Hematopoietic multipotent progenitor cell (in vitro differentiated cells): ENCODE data around the gene GLTP. TPM values are rescaled to one million over a fixed set of nuclear protein-coding genes. Genes with fewer than 3 reads are reported as not detected.
"Not testable (repeated sequence)": the region's sequence is repeated elsewhere in the genome, so short reads cannot be mapped to it uniquely, and the experiment has no call there.

ENCODE experiments used
- DNase-seq, 3 donors: peaks; one replicate each; pipeline ENCODE4 v3.0.0-alpha.2; 2011 to 2015; ENCODE audit warnings: low read depth in 2 of 3, low spot score in 2 of 3
- total RNA-seq: library from RNA; depleted of rRNA; stranded (reverse); fragments of >200 nt; gene quantifications from one replicate; pipeline ENCODE4 v1.2.3, GENCODE V29; 2012

The GLTP gene, protein sequence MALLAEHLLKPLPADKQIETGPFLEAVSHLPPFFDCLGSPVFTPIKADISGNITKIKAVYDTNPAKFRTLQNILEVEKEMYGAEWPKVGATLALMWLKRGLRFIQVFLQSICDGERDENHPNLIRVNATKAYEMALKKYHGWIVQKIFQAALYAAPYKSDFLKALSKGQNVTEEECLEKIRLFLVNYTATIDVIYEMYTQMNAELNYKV
- 19.7 TPM for total RNA-seq

DNA sequence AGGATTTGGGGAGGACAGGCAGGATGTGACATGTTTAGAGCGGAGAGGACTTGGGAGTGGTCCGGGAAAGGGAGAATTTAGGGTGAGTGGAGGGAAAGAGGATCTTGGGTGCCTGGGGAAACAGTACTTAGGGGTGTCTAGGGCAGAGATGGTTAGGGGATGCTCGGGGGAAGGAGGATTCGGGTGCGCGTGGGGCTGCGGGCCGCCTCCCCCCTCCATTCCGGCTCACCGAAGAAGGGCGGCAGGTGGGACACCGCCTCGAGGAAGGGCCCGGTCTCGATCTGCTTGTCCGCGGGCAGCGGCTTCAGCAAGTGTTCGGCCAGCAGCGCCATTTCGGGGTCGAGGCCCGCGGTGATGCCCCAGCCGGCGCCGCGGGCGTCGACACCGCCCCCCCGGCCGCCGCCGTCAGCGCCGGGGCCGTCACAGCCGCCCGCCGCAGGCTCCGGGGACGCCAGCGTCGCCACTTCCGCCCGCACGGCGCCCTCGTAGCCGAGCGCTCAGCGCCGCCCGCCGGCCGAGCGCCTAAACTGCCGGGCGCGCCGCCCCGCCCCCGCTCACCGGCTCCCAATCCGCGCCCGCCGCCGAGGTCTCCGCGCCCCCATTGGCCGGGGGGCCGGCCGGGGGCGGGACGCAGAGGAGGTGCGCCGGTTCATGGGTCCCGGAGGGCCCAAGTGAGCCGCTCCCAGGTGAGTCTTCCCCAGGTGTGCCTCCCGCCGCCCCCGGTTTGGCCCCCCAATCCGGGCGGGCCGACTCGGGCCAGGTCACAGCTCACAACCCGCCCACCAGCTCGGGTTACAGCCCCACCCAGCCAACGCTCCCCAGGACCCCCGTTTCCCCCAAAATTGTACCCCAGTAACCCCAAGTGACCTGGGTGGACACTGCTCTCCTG, at the start of gene GLTP:
Gene GLTP, minus strand, starts transcription at position 499 of the 889 bp plus-strand sequence. Its CDS starts 167 bp downstream, at position 332.
- DNase-seq: peak; percentile 88 to 93 (median 89)

DNA sequence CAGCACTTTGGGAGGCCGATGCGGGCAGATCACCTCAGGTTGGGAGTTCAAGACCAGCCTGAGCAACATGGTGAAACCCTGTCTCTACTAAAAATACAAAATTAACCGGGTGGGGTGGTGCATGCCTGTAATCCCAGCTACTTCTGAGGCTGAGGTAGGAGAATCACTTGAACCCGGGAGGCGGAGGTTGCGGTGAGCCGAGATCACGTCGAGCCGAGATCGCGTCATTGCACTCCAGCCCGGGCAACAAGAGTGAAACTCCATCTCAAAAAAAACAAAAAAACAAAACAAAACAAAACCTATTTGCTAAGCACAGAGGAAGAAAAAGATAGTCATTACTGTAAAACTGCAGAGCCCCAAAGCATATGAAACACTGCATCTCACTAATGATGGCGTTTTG, 49.0 kb upstream of the GLTP start:
- not testable (repeated sequence) for DNase-seq

DNA sequence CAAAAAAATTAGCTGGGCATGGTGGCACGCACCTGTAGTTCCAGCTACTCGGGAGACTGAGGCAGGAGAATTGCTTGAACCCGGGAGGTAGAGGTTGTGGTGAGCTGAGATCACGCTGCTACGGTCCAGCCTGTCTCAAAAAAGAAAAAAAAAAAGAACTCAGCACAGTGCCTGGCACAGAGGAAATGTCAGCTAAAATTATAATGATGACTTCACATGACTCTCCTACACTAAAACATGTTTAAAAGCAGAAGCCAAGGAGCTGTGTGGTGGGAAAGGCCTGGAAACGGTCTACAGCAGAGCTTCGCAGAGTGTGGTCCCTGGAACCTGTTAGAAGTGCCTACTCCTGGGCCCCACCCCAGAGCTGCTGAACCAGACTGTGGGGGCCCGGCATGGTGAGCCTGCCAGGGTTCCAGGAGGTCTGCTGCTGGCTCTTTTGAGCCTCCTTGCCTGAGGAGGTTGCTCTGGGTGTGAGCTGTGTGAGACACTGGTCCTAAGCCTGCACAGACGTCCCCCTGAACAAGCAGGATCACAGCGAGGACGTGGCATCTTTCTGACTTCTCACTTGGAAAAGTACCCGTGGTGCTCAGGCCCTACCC, 47.8 kb upstream of the GLTP start:
- no peak for DNase-seq

DNA sequence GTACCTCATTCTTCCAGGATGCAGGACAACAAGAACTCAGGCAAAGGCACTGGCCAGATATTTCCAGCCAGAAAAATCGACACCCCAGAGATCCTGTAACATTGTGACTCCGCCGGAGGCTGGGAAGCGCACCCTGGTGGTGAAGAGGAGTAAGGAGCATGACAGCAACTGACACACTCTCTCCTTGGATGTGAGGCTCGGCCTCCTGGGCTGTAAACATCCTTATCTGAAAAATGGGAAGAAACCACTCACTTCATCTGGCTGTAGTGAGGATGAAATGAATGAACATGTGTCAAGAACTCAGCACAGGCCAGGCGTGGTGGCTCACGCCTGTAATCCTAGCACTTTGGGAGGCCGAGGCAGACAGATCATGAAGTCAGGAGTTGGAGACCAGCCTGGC, 47.3 kb upstream of the GLTP start:
- peak in 1 of 3 donors; percentile 44 for DNase-seq

DNA sequence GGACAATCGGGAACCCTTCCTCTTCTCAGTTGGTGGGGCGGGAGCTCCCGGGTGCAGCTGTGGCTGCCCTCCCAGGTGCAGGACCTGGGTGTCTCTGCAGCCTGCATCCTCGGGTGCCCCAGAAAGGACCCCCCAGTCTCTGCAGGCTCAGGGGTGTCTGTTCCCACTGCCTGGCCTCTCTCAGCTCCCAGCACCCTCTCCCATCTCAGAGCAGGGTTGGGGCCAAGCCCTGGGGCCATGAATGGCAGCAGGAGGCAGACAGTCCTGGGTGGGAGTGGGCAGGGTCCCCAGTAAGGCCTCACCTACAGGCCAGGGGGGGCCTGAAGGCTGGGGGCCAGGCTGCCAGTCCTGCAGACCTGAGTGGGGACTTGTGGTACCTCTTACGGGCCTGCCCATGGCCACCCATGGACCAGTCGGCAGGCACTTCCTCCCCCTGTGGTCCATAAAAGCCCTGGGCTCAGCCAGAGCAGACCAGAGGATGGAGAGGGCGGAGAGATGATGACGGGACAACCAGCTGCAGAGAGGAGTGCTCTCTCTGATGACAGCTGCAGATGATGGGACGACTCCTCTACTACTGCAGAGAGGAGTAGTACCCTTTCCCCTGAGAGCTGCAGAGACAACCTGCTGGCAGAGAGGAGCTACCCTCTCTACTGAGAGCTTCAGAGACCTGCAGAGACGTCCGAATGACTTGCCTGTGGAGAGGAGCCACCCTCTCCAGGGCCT, 46.3 kb upstream of the GLTP start:
- no peak for DNase-seq

DNA sequence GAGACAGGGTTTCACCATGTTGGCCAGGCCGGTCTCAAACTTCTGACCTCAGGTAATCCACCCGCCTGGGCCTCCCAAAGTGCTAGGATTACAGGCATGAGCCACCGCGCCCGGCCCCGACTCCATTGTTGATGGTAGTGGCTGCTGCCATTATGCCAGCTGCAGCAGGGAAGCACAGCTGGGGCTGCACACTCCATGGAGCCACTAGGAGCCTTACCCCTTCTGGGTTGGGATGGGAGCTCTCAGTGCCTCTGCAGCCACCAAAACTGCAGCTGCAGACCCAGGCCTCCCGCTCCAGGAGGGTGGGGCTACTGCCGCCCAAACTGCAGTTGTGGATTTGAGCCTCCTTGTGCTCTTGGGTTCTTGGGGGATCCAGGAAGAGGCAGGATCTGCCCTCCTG, 45.7 kb upstream of the GLTP start:
- no peak for DNase-seq

DNA sequence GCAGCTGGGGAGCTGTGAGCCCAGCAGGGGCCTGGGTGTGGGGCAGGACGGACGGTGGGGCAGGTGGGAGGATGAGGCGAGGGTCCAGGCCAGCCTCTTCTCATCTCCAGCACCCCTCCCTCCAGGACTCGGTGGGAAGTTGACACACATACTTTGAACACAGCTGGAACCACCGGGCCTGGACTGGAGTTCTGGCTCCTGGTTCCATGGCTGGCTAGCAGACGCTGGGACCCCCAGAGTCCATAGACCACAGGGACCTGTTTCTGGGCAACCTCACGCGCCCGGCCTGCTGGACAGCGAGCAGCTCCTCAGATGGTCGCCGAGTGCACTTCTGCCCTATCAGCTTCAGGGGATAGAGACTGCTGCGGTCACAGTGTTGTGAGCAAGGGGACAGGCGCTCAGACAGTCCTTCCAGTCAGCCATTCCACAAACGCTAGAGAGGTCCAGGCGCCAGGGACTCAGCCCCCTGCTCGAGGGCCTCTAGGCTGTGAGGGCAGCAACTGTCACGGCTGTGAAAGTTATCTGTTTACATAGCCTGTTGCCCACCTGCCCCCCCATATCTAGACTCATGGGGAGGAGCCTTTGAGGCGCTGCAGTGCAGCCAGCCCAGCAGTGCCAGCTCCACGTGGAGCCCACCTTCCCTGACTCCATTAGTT, 45.0 kb upstream of the GLTP start:
- DNase-seq: no peak

DNA sequence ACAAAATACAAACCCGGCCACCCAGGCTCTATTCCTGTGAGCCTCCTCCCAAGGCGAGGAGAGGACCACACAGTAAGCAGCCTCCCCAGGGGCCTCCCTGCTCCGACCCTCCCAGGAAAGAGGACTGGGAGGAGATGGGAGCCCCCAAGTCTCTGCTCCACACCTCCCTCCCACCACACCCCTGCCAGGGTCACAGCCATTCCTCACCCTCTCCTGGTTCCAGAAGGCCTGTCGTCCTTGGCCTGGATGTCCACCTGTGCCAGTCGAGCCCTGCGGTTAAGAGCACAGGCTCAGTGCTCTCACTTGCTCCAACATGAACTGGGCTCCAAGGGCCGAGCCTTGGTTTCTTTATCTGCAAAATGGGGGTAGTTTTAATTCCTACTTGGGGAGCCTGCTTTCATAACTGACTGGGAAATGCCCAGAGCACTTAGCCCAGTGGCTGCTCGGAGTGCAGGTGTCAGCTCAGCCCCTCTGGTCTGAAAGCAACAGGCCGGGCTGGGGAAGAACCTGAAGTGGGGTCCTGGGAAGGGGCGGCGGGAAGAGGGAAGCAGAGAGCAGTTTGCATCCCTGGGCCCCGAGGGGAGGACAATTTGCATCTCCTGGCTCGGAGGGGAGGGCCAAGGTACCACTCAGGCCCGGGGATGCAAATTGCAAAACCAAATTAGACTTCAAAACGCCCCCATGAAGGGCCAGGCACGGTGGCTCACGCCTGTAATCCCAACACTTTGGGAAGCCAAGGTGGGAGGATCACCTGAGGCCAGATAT, 43.3 kb upstream of the GLTP start:
- DNase-seq: no peak

DNA sequence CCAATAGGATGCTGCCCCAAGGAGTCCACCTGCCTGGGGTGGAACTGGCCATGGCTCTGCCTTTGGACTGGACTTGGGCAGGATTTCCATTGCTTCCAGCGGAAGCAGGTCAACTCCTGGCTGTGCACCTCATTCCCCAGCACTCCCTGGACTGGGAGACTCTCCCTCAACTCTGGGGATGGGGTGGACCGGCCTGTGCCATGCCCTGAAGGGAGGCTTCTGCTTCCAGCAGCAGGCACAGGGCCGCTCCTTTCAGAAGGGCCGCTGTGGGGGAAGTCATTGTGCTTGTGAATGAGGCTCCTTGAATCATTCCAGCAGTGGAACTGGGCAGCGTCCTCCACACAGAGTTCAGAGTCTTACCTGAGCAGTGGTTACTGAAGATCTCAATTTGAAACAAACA, 42.7 kb upstream of the GLTP start:
- DNase-seq: no peak

DNA sequence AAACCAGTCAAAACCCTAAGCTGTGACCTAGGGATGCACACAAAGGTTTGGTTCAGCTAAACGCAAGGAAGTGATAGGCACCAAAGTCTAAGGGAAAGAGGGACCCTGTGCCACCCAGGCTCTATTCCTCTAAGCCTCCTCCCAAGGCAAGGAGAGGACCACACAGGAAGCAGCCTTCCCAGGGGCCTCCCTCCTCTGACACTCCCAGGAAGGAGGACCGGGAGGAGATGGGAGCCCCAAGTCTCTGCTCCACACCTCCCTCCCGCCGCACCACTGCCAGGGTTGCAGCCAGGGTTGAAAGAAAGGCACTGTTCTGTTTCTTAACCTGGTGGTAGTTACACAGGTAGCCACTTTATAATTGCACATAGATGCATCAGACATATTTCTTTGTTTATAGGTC, 41.6 kb upstream of the GLTP start:
- no peak for DNase-seq

DNA sequence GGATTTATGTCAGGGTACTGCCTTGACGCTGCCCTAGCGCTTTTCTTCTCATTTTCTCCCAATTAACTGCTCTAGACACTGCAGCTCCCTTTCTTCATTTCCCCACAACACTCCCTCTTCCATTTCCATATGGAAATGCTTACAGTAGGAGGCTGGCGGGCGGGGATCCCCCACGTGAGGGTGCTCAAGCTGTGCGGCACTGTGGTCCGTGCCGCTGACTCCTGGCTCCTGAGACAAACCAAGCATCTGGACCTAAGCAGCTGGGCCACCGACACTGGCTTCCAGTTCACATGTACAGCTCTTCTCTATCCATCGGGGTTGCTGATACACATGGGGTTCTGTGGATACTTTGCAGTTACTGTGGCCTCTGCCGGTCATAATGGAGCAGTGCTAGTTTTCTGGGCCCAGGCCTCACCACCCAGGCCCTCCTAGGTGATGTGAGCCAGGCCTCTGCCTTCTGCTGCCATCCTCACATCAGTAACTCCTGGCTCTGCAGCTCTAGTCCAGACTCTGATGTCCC, 40.0 kb upstream of the GLTP start:
- DNase-seq: no peak

DNA sequence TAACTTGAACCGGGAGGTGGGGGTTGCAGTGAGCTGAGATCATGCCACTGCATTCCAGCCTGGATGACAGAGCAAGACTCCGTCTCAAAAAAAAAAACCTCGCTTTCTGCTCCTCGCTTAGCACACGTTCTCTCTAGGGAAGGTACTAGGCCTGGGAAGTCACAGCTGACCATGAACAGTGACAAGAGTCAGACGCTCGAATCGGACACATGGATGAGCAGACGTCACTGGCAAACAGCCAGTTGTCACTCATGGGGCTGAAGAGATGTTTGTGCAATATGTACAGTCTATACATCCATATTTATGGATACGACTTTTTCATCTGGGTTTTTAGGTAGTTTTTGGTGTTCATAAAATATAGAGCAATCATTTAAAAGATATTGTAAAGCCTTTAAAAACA, 39.1 kb upstream of the GLTP start:
- DNase-seq: no peak

DNA sequence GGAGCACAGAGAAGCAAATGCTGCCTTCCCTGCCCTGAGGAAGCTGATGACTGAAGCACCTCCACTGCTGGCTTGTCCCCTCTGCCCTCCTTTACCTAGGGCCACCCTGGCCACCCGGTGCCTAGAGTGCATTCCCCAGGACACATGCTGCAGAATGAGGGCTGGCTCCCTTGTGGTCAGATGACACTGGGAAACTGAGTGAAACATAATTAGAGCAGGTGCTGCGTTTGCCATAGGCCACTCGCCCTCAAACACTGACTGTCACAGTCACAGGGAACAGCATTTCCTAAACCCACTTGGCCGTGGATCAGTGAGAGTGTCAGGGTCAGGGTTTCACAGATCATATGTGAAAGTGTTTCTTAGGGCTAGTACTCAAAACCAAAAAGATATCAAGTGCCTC, 35.7 kb upstream of the GLTP start:
- no peak for DNase-seq

DNA sequence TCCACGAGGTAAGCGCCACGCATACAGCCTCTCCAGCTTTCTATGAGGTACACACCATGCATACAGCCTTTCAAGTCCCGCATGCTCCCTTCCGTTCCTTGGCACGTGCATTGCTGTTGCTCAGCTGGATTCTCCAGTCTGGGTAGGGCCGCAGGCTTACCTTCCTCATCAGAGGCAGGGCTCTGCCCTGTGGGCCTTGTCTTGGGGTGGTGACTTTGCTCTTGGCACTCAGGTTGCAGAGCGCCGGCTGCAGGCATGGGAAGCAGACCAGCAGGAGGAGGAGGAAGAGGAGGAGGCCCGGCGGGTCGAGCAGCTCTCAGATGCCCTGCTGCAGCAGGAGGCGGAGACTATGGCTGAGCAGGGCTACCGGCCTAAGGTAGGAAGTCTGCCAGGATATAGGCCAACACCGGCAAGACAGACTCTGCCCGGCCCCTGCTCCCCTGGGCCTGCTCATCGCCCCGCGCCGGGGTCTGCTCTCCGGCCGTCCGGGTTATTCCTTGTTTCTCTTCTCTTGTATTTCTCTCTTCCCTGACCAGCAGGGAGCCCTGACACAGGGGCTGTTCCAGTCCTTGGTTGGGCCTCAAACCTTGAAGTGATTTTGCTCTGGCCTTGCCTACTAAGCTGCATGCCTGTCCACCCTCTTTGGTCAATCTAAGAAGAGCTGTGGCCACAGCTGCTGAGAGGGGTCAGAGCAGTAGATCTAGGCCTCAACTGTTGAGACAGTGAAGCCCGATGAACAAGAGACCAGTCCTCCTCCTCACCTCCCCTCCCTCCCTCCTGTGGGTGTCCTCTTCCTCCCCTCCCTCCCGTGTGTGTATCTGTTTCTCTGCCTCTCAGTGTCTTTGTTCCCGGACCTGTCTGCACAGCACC, 35.1 kb upstream of the GLTP start:
- no peak for DNase-seq

DNA sequence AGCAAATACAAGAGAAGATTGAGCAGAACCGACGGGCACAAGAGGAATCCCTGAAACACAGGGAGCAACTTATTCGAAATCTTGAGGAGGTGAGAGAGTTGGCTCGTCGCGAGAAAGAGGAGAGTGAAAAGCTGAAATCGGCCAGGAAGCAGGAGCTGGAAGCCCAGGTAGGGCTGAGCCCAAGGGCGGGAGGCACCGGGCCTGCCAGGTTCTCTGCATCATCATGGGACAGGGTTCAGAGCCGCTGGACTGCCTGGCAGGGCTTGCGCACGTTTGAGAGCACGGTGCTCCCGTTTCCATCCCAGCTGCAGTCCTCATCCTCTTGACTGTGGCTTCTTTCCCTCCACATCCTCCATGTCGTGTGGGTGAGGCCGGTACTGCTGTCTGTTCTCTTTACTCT, 34.1 kb upstream of the GLTP start:
- DNase-seq: no peak

DNA sequence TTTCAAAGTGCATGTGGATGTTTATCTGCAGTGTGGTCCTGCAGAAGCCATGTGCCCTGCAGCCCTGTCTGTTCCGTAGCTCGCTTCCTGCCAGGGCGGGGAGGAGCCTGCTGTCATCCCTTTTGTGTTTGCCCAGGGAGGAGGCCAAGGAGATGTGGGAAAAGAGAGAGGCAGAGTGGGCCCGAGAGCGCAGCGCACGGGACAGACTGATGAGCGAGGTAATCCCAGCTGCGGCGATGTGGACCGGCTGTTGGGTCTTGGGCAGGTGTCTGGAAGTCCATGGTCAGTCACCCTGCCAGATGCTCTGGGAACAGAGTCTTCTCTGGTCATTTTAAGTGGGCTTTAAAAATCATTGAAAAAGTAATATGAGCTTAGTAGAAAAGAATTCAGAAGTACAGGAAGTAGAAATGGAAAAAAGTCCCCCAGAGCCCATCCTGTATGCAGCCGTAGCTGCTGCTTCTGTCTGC, 32.5 kb upstream of the GLTP start:
- DNase-seq: no peak

DNA sequence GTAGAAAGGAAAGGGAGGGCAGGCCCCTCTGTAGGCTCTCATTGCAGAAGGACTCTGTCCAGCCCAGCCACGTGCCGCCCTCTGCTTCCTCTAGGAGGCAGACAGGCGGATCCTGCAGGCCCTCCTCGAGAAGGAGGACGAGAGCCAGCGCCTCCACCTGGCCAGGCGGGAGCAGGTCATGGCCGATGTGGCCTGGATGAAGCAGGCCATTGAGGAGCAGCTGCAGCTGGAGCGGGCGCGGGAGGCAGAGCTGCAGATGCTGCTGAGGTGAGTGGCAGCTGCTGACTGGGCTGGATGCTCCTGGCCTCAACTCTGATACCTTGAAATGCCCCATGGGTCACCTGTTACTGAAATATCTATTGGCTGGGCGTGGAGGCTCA, 30.6 kb upstream of the GLTP start:
- peak in 2 of 3 donors; percentile 25 to 33 for DNase-seq

DNA sequence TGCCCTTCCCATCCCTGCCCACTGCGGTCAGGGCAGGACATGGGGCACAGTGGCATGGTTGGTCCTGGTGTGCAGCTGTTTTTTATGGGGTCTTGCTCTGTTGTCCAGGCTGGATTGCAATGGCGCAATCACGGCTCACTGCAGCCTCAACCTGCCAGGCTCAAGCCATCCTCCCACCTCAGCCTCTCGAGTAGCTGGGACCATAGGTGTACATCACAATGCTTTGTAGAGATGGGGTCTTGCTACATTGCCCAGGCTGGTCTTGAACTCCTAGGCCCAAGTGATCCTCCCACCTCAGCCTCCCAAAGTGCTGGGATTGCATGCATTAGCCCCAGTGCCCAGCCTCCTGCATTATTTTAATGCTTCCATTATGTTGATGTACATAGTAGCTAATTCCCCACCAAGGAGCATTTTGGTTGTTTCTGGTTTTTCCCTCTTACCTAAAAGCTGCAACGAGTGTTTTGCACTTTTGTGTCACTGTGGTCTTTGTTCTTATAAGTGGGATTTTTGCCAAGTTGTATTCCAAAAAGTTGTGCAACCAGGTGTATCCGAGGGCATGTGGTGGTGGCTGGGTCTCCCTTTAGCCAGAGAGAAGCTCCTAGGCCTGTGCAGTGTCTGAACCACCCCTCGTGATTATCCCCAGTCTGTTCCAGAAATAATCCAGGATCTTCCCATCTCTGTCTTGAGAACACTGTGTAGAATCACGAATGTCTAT, 30.1 kb upstream of the GLTP start:
- DNase-seq: no peak
